Osteoblast (primary cell): Measurements from ENCODE around the gene OR8I2. TPM values are rescaled to one million over a fixed set of nuclear protein-coding genes. Genes with fewer than 3 reads are reported as not detected.
"Not testable (repeated sequence)": the region's sequence is repeated elsewhere in the genome, so short reads cannot be mapped to it uniquely, and the experiment has no call there.

ENCODE experiments used
- DNase-seq: peaks from one replicate; pipeline ENCODE4 v3.0.0; 2011; ENCODE audit warnings: low spot score, mixed read lengths; ENCODE audit not compliant: insufficient read length; ENCODE audit errors: missing footprints
- H2AFZ ChIP-seq: 2 replicates; pipeline ENCODE4 v1.6.0; 2011; ENCODE audit warnings: mild to moderate bottlenecking, low read length
- H3K27ac ChIP-seq: 2 replicates; pipeline ENCODE4 v1.5.1; 2011; ENCODE audit warnings: mild to moderate bottlenecking, low read depth, low read length, moderate library complexity
- H3K27me3 ChIP-seq: 2 replicates; pipeline ENCODE4 v1.6.0; 2012; ENCODE audit warnings: mild to moderate bottlenecking, control low read depth, inconsistent platforms, low read length, moderate library complexity; ENCODE audit not compliant: insufficient read depth
- H3K36me3 ChIP-seq: 2 replicates; pipeline ENCODE4 v1.5.1; 2011; ENCODE audit warnings: mild to moderate bottlenecking, low read length, control low read depth, moderate library complexity; ENCODE audit not compliant: insufficient read depth
- H3K4me1 ChIP-seq: 2 replicates; pipeline ENCODE4 v1.5.1; 2011; ENCODE audit warnings: mild to moderate bottlenecking, low read length, control low read depth, moderate library complexity; ENCODE audit not compliant: insufficient read depth
- H3K4me2 ChIP-seq: 2 replicates; pipeline ENCODE4 v1.6.0; 2011; ENCODE audit warnings: mild to moderate bottlenecking, low read length; ENCODE audit not compliant: insufficient read depth
- H3K4me3 ChIP-seq: fragments of 200-600 bp; sonication (generic); 3 replicates; pipeline ENCODE4 v1.5.1; 2012; ENCODE audit warnings: mild to moderate bottlenecking, low read length, inconsistent platforms; ENCODE audit not compliant: insufficient read depth
- H3K79me2 ChIP-seq: 2 replicates; pipeline ENCODE4 v1.6.0; 2012; ENCODE audit warnings: mild to moderate bottlenecking, low read length, control low read depth, inconsistent platforms; ENCODE audit not compliant: insufficient read depth
- H3K9me3 ChIP-seq: 2 replicates; pipeline ENCODE4 v1.5.1; 2011; ENCODE audit warnings: low read depth, low read length, control low read depth
- H4K20me1 ChIP-seq: 2 replicates; pipeline ENCODE4 v1.6.0; 2012; ENCODE audit warnings: mild to moderate bottlenecking, low read length, control low read depth; ENCODE audit not compliant: insufficient read depth
- CTCF ChIP-seq: IDR thresholded peaks from 2 replicates; pipeline ENCODE4 v1.5.1; 2011; ENCODE audit warnings: mild to moderate bottlenecking, low read depth, low read length, moderate library complexity; ENCODE audit errors: extremely low read depth
- total RNA-seq: library from RNA; depleted of rRNA; stranded (reverse); fragments of >200 nt; gene quantifications from 2 replicates; pipeline ENCODE4 v1.2.3, GENCODE V29; 2012

Gene OR8I2
- total RNA-seq: not detected in 2 replicates

GRCh38 chr11:56093008-56093407, at the start of gene OR8I2:
OR8I2 (plus strand) TSS chr11:56093308; CDS start chr11:56093308, 0 bp downstream.
- no peak for DNase-seq

GRCh38 chr11:56045538-56045937, 47.6 kb upstream of the OR8I2 start:
- Histone ChIP-seq H3K9me3 (no peaks in the 10 kb centered on the region), H3K79me2 (no peaks in the 10 kb centered on the region), H3K36me3 (no peaks in the 10 kb centered on the region), H3K27me3 (no peaks in the 10 kb centered on the region), H3K4me2 (no peak overlapping the region), H4K20me1 (no peaks in the 10 kb centered on the region), H3K27ac (no peak overlapping the region), H3K4me1 (no peaks in the 10 kb centered on the region), H2AFZ (no peak overlapping the region), H3K4me3 (no peak overlapping the region)
- no peak for TF ChIP-seq CTCF
- no peak for DNase-seq

More at GRCh38 chr11:56093008-56093407, at the start of gene OR8I2:
- no peaks in the 10 kb centered on the region for H3K4me1 ChIP-seq
- no peaks in the 10 kb centered on the region for H3K79me2 ChIP-seq
- no peak for TF ChIP-seq CTCF
- H3K4me3 ChIP-seq: no peak within 1 kb of the TSS
- peaks cover 2% of the 10 kb centered on the region for H3K9me3 ChIP-seq
- H3K27ac ChIP-seq: no peak within 1 kb of the TSS
- no peaks in the 10 kb centered on the region for H4K20me1 ChIP-seq
- H3K27me3 ChIP-seq: no peaks in the 10 kb centered on the region
- no peak within 1 kb of the TSS for H2AFZ ChIP-seq
- no peaks in the 10 kb centered on the region for H3K36me3 ChIP-seq
- H3K4me2 ChIP-seq: no peak within 1 kb of the TSS

- TF ChIP-seq CTCF: no peak
- no peak for DNase-seq
- Histone ChIP-seq H3K9me3 (no peaks in the 10 kb centered on the region), H3K4me3 (no peak overlapping the region), H3K27me3 (no peaks in the 10 kb centered on the region), H3K4me2 (no peak overlapping the region), H2AFZ (no peak overlapping the region), H3K4me1 (no peaks in the 10 kb centered on the region), H3K27ac (no peak overlapping the region), H3K79me2 (no peaks in the 10 kb centered on the region), H3K36me3 (no peaks in the 10 kb centered on the region), H4K20me1 (no peaks in the 10 kb centered on the region)
Measured at GRCh38 chr11:56048480-56048879, 44.6 kb upstream of the OR8I2 start.

- H4K20me1 ChIP-seq: no peaks in the 10 kb centered on the region
- DNase-seq: no peak
- no peaks in the 10 kb centered on the region for H3K9me3 ChIP-seq
- H3K79me2 ChIP-seq: no peaks in the 10 kb centered on the region
- H3K36me3 ChIP-seq: no peaks in the 10 kb centered on the region
- H3K4me3 ChIP-seq: no peak overlapping the region
- H2AFZ ChIP-seq: no peak overlapping the region
- no peak overlapping the region for H3K4me2 ChIP-seq
- H3K27ac ChIP-seq: no peak overlapping the region
- no peak for TF ChIP-seq CTCF
- H3K27me3 ChIP-seq: no peaks in the 10 kb centered on the region
- no peaks in the 10 kb centered on the region for H3K4me1 ChIP-seq
Measured at GRCh38 chr11:56049487-56049886, 43.6 kb upstream of the OR8I2 start.

- not testable (repeated sequence) for H3K4me2 ChIP-seq, H3K4me3 ChIP-seq, H2AFZ ChIP-seq, H3K79me2 ChIP-seq, H3K4me1 ChIP-seq, H3K36me3 ChIP-seq, DNase-seq, H3K27ac ChIP-seq, H3K9me3 ChIP-seq, H4K20me1 ChIP-seq, H3K27me3 ChIP-seq
Measured at GRCh38 chr11:56056366-56056765, 36.7 kb upstream of the OR8I2 start.

GRCh38 chr11:56057661-56058237, 35.4 kb upstream of the OR8I2 start:
- not testable (repeated sequence) for H4K20me1 ChIP-seq, H3K79me2 ChIP-seq, H3K4me1 ChIP-seq, H2AFZ ChIP-seq, H3K9me3 ChIP-seq, H3K4me3 ChIP-seq, H3K27ac ChIP-seq, DNase-seq, H3K36me3 ChIP-seq, H3K4me2 ChIP-seq, H3K27me3 ChIP-seq
